Prostate gland (tissue), 2 donors: ENCODE data around the gene DCAF8L1.

ENCODE experiments used
- POLR2A ChIP-seq: fragments of 450-650 bp; IDR thresholded peaks from one replicate; pipeline ENCODE4 v1.6.1; 2016; ENCODE audit warnings: antibody characterized with exemption, mild to moderate bottlenecking
- POLR2AphosphoS5 ChIP-seq: sonication (generic); formaldehyde crosslinking; IDR thresholded peaks from one replicate; pipeline ENCODE4 v1.6.1; 2017; ENCODE audit warnings: antibody characterized with exemption
- TF ChIP-seq, protein P1 (sequence below), 4 experiments: fragments of 200-600 bp in 2 of 4; fragments of 450-650 bp in 2 of 4; sonication (generic) in 2 of 4; IDR thresholded peaks; 1 replicate in 3 of 4; 2 replicates in 1 of 4; pipeline ENCODE4 v1.5.1; 2016 to 2019; ENCODE audit warnings: antibody characterized with exemption in 4 of 4, mild to moderate bottlenecking in 2 of 4, moderate library complexity in 2 of 4

DNA sequence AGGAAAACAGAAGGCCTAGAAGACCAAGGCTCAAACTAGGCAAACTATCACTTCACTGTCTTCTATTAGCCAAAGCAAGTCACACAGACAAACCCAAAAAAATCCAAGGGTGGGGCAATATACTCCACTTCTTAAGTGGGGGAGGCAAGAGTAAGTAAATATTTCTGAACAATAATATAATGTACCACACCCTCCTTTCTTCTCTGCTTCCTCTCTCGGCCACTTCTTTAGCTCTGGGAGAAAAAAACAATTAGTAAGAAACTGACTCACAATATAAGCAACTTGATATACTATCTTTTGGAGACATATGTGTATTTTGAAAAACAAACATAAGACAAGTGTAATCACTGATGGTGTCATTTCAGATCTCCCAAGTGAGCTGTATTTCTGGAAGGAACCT is 14.8 kb downstream of the DCAF8L1 start:
- TF ChIP-seq POLR2AphosphoS5 (no peak), POLR2A (no peak)
- TF ChIP-seq, protein P1, sequence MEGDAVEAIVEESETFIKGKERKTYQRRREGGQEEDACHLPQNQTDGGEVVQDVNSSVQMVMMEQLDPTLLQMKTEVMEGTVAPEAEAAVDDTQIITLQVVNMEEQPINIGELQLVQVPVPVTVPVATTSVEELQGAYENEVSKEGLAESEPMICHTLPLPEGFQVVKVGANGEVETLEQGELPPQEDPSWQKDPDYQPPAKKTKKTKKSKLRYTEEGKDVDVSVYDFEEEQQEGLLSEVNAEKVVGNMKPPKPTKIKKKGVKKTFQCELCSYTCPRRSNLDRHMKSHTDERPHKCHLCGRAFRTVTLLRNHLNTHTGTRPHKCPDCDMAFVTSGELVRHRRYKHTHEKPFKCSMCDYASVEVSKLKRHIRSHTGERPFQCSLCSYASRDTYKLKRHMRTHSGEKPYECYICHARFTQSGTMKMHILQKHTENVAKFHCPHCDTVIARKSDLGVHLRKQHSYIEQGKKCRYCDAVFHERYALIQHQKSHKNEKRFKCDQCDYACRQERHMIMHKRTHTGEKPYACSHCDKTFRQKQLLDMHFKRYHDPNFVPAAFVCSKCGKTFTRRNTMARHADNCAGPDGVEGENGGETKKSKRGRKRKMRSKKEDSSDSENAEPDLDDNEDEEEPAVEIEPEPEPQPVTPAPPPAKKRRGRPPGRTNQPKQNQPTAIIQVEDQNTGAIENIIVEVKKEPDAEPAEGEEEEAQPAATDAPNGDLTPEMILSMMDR (IDR thresholded peaks at IDR 0.05): no peak
